ENCODE measurements around the gene GAS6. TPM values are rescaled to one million over a fixed set of nuclear protein-coding genes. Genes with fewer than 3 reads are reported as not detected.
"Not testable (repeated sequence)": the region's sequence is repeated elsewhere in the genome, so short reads cannot be mapped to it uniquely, and the experiment has no call there.

Gene GAS6
- total and polyA plus RNA-seq, 7 experiments from 2014 or later: 0.38 to 5.5 (median 3.0) TPM; not detected in 1

DNA sequence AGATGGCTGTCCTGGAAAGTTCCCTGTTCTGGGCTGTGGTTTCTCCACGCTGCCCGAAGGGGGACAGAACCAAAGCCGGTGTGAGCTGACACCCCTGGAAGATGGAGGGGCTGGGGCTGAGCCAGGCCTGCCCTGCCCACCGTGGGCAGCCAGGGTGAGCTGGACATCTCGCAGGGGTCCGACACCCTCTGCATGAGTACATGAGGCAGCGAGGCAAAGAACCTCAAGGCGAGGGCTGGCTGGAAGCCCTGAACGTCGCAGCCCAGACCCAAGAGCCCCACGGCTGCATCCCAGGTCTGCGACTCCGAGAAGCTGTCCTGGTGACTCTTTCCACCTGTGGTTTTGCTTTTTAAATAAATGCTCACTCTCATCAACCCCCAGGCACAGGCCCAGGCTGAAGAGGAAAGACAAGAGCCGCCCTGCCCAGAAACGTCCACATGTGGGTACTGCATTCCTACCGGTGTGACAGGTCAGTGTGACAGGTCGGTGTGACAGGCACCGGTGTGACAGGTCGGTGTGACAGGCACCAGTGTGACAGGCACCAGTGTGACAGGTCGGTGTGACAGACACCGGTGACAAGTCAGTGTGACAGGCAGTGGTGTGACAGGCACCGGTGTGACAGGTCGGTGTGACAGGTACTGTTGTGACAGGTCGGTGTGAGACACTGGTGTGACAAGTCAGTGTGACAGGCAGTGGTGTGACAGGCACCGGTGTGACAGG, 30.6 kb downstream of the GAS6 start:
- ChIA-PET CTCF (no interaction called here), POLR2A (no interaction called here)
- no peak for ATAC-seq
- H3K36me3 Mint-ChIP-seq: no peaks in the 10 kb centered on the region
- Histone ChIP-seq H3K4me3 (ENCODE audit: low read length) (no peak overlapping the region), H3K4me1 (ENCODE audit: control insufficient read depth in 2 of 2, insufficient read depth in 2 of 2, low read length in 2 of 2) (no peaks in the 10 kb centered on the region), H3K9me3 (ENCODE audit: control insufficient read depth in 2 of 3, low read length in 3 of 3) (no peaks in the 10 kb centered on the region), H3K27me3 (ENCODE audit: control insufficient read depth in 2 of 2, insufficient read depth in 2 of 2, low read length in 2 of 2) (no peaks in the 10 kb centered on the region), H3K27ac (ENCODE audit: low read depth, low read length) (no peak overlapping the region), H3K36me3 (ENCODE audit: control insufficient read depth in 2 of 3, insufficient read depth in 3 of 3, low read length in 3 of 3) (no peaks in the 10 kb centered on the region)
- no peak overlapping the region for H3K27ac Mint-ChIP-seq
- intact Hi-C loops (cut with micrococcal nuclease): no loop called here
- no peak overlapping the region for H3K4me3 Mint-ChIP-seq
- DNase-seq: no peak
- H3K27me3 Mint-ChIP-seq: no peaks in the 10 kb centered on the region
- no peaks in the 10 kb centered on the region for H3K9me3 Mint-ChIP-seq
- H3K4me1 Mint-ChIP-seq: peaks cover 0 to 13% (median 0%) of the 10 kb centered on the region in 7 donors

DNA sequence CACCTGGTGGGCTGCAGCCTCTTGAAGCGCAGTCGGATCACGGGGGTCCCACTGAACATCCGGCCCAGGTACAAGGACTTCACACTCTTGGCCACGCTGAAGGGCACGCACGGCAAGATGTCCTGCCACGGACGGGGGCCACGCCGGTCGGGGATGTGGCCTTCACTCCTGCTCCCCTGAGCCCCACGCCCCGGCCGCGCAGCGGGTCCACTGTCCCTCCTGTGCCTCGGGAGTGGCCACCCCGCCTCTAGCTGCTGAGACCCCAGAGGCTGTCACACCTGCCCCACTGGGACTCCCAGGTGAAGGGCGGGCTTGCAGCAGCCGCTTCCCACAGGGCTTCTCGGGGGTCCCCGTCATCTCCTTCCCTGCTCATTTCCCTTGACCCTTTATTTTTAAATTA, 31.2 kb downstream of the GAS6 start:
- ChIA-PET CTCF (no interaction called here), POLR2A (no interaction called here)
- H3K27me3 Mint-ChIP-seq: no peaks in the 10 kb centered on the region
- Histone ChIP-seq H3K4me1 (ENCODE audit: control insufficient read depth in 2 of 2, insufficient read depth in 2 of 2, low read length in 2 of 2) (no peaks in the 10 kb centered on the region), H3K27ac (ENCODE audit: low read depth, low read length) (no peak overlapping the region), H3K4me3 (ENCODE audit: low read length) (no peak overlapping the region), H3K27me3 (ENCODE audit: control insufficient read depth in 2 of 2, insufficient read depth in 2 of 2, low read length in 2 of 2) (no peaks in the 10 kb centered on the region), H3K9me3 (ENCODE audit: control insufficient read depth in 2 of 3, low read length in 3 of 3) (no peaks in the 10 kb centered on the region), H3K36me3 (ENCODE audit: control insufficient read depth in 2 of 3, insufficient read depth in 3 of 3, low read length in 3 of 3) (no peaks in the 10 kb centered on the region)
- no peak overlapping the region for H3K27ac Mint-ChIP-seq
- no peak for ATAC-seq
- no peak for DNase-seq
- no peaks in the 10 kb centered on the region for H3K9me3 Mint-ChIP-seq
- intact Hi-C loops (cut with micrococcal nuclease): no loop called here
- peaks cover 0 to 2% (median 0%) of the 10 kb centered on the region in 5 donors for H3K36me3 Mint-ChIP-seq
- peaks cover 0 to 11% (median 0%) of the 10 kb centered on the region in 7 donors for H3K4me1 Mint-ChIP-seq
- H3K4me3 Mint-ChIP-seq: no peak overlapping the region

DNA sequence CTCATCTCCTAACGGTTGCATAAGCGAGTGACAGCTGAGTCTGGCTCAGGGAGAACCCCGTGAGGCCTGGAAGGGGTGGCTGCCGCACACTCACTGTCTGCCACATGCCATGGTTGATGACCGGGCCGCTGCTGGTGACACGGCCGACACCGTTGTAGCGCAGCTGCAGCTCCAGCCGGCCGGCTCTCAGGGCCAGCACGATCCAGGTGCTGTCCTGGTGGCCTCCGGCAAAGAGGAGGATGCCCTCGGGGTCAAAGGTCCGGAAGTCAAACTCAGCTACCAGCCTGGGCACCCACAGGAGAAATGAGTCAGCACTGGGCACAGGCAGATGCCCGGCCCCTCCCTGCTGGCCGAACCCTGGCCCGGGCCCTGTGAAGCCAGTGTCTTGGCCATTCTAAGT, 31.7 kb downstream of the GAS6 start:
- peaks cover 0 to 7% (median 0%) of the 10 kb centered on the region in 7 donors for H3K4me1 Mint-ChIP-seq
- H3K4me3 Mint-ChIP-seq: no peak overlapping the region
- H3K9me3 ChIP-seq (ENCODE audit: control insufficient read depth in 2 of 3, low read length in 3 of 3): no peaks in the 10 kb centered on the region
- no peaks in the 10 kb centered on the region for H3K27me3 ChIP-seq (ENCODE audit: control insufficient read depth in 2 of 2, insufficient read depth in 2 of 2, low read length in 2 of 2)
- intact Hi-C loops (cut with micrococcal nuclease): no loop called here
- ChIA-PET POLR2A (no interaction called here), CTCF (no interaction called here)
- H3K9me3 Mint-ChIP-seq: no peaks in the 10 kb centered on the region
- no peak overlapping the region for H3K27ac ChIP-seq (ENCODE audit: low read depth, low read length)
- H3K36me3 ChIP-seq (ENCODE audit: control insufficient read depth in 2 of 3, insufficient read depth in 3 of 3, low read length in 3 of 3): peaks cover 0 to 4% (median 0%) of the 10 kb centered on the region in 3 experiments
- ATAC-seq (no peak), DNase-seq (no peak)
- no peak overlapping the region for H3K27ac Mint-ChIP-seq
- peaks cover 0 to 6% (median 0%) of the 10 kb centered on the region in 5 donors for H3K36me3 Mint-ChIP-seq
- H3K27me3 Mint-ChIP-seq: no peaks in the 10 kb centered on the region
- H3K4me1 ChIP-seq (ENCODE audit: control insufficient read depth in 2 of 2, insufficient read depth in 2 of 2, low read length in 2 of 2): no peaks in the 10 kb centered on the region
- no peak overlapping the region for H3K4me3 ChIP-seq (ENCODE audit: low read length)

GRCh38 chr13:113831061-113831460, 32.8 kb downstream of the GAS6 start:
- Mint-ChIP-seq H3K27ac (no peak overlapping the region), H3K4me1 (peaks cover 0 to 2% (median 0%) of the 10 kb centered on the region in 7 donors), H3K36me3 (peaks cover 0 to 10% (median 0%) of the 10 kb centered on the region in 5 donors), H3K27me3 (no peaks in the 10 kb centered on the region), H3K9me3 (no peaks in the 10 kb centered on the region), H3K4me3 (no peak overlapping the region)
- ChIA-PET POLR2A (no interaction called here), CTCF (no interaction called here)
- H3K4me3 ChIP-seq (ENCODE audit: low read length): no peak overlapping the region
- H3K9me3 ChIP-seq (ENCODE audit: control insufficient read depth in 2 of 3, low read length in 3 of 3): no peaks in the 10 kb centered on the region
- intact Hi-C loops (cut with micrococcal nuclease): no loop called here
- H3K27me3 ChIP-seq (ENCODE audit: control insufficient read depth in 2 of 2, insufficient read depth in 2 of 2, low read length in 2 of 2): no peaks in the 10 kb centered on the region
- peaks cover 0 to 7% (median 0%) of the 10 kb centered on the region in 3 experiments for H3K36me3 ChIP-seq (ENCODE audit: control insufficient read depth in 2 of 3, insufficient read depth in 3 of 3, low read length in 3 of 3)
- ATAC-seq (no peak), DNase-seq (no peak)
- no peak overlapping the region for H3K27ac ChIP-seq (ENCODE audit: low read depth, low read length)
- no peaks in the 10 kb centered on the region for H3K4me1 ChIP-seq (ENCODE audit: control insufficient read depth in 2 of 2, insufficient read depth in 2 of 2, low read length in 2 of 2)

DNA sequence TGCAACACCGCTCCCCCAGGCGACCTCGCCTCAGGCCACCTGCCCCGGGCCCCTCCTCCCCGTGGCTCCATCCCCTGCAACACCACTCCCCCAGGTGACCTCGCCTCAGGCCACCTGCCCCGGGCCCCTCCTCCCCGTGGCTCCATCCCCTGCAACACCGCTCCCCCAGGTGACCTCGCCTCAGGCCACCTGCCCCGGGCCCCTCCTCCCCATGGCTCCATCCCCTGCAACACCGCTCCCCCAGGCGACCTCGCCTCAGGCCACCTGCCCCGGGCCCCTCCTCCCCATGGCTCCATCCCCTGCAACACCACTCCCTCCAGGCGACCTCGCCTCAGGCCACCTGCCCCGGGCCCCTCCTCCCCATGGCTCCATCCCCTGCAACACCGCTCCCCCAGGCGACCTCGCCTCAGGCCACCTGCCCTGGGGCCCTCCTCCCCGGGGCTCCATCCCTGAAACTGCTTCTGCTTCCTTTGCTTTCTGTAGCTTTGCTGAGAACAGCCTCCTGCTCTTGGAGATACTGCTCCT, 33.4 kb downstream of the GAS6 start:
- peaks cover 0 to 12% (median 2%) of the 10 kb centered on the region in 5 donors for H3K36me3 Mint-ChIP-seq
- H3K9me3 Mint-ChIP-seq; H3K4me1 Mint-ChIP-seq; ATAC-seq; H3K27ac ChIP-seq (ENCODE audit: low read depth, low read length); H3K27me3 ChIP-seq (ENCODE audit: control insufficient read depth in 2 of 2, insufficient read depth in 2 of 2, low read length in 2 of 2); H3K36me3 ChIP-seq (ENCODE audit: control insufficient read depth in 2 of 3, insufficient read depth in 3 of 3, low read length in 3 of 3); H3K27ac Mint-ChIP-seq; H3K4me3 Mint-ChIP-seq; H3K27me3 Mint-ChIP-seq; DNase-seq; POLR2A ChIA-PET; H3K4me3 ChIP-seq (ENCODE audit: low read length); intact Hi-C loops (cut with micrococcal nuclease); CTCF ChIA-PET; H3K9me3 ChIP-seq (ENCODE audit: control insufficient read depth in 2 of 3, low read length in 3 of 3); H3K4me1 ChIP-seq (ENCODE audit: control insufficient read depth in 2 of 2, insufficient read depth in 2 of 2, low read length in 2 of 2): not testable (repeated sequence)

GRCh38 chr13:113828282-113828825, 35.5 kb downstream of the GAS6 start:
- no peaks in the 10 kb centered on the region for H3K9me3 Mint-ChIP-seq
- no peak overlapping the region for H3K27ac ChIP-seq (ENCODE audit: low read depth, low read length)
- H3K36me3 Mint-ChIP-seq: peaks cover 0 to 14% (median 4%) of the 10 kb centered on the region in 5 donors
- H3K4me1 Mint-ChIP-seq: peaks cover 0 to 4% (median 0%) of the 10 kb centered on the region in 7 donors
- H3K27ac Mint-ChIP-seq: no peak overlapping the region
- H3K9me3 ChIP-seq (ENCODE audit: control insufficient read depth in 2 of 3, low read length in 3 of 3): no peaks in the 10 kb centered on the region
- intact Hi-C loops (cut with micrococcal nuclease): no loop called here
- CTCF ChIA-PET: no interaction called here
- no peak for DNase-seq
- ATAC-seq: no peak
- H3K27me3 ChIP-seq (ENCODE audit: control insufficient read depth in 2 of 2, insufficient read depth in 2 of 2, low read length in 2 of 2): no peaks in the 10 kb centered on the region
- POLR2A ChIA-PET: no interaction called here
- H3K4me3 ChIP-seq (ENCODE audit: low read length): no peak overlapping the region
- peaks cover 0 to 7% (median 0%) of the 10 kb centered on the region in 3 experiments for H3K36me3 ChIP-seq (ENCODE audit: control insufficient read depth in 2 of 3, insufficient read depth in 3 of 3, low read length in 3 of 3)
- H3K4me1 ChIP-seq (ENCODE audit: control insufficient read depth in 2 of 2, insufficient read depth in 2 of 2, low read length in 2 of 2): no peaks in the 10 kb centered on the region
- H3K27me3 Mint-ChIP-seq: no peaks in the 10 kb centered on the region
- H3K4me3 Mint-ChIP-seq: no peak overlapping the region

DNA sequence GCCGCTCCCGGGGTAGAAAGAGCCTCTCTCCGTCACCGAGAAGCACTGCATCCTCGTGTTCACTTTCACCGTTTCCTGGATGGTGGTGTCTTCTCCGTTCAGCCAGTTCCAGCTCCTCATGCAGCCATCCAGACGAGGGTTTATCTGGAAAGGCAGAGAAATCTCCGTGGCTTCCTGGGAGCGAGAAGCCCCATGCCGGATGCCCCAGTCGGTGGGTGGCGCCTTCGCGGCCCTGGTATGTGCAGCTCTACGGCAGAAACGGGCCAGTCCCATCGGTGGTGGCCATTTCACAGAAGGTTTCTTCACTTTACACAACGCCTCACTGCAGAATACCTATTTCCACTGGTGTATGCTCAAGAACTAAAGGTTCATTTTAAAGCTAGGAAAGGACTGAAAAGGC, 36.9 kb downstream of the GAS6 start:
- no peak overlapping the region for H3K4me3 ChIP-seq (ENCODE audit: low read length)
- intact Hi-C loops (cut with micrococcal nuclease): no loop called here
- H3K36me3 ChIP-seq (ENCODE audit: control insufficient read depth in 2 of 3, insufficient read depth in 3 of 3, low read length in 3 of 3): peaks cover 0 to 7% (median 0%) of the 10 kb centered on the region in 3 experiments
- no peaks in the 10 kb centered on the region for H3K27me3 Mint-ChIP-seq
- POLR2A ChIA-PET: no interaction called here
- H3K4me1 ChIP-seq (ENCODE audit: control insufficient read depth in 2 of 2, insufficient read depth in 2 of 2, low read length in 2 of 2): no peaks in the 10 kb centered on the region
- no peaks in the 10 kb centered on the region for H3K9me3 ChIP-seq (ENCODE audit: control insufficient read depth in 2 of 3, low read length in 3 of 3)
- DNase-seq: no peak
- no peak overlapping the region for H3K27ac ChIP-seq (ENCODE audit: low read depth, low read length)
- no peak overlapping the region for H3K4me3 Mint-ChIP-seq
- CTCF ChIA-PET: no interaction called here
- no peak for ATAC-seq
- H3K27ac Mint-ChIP-seq: no peak overlapping the region
- H3K4me1 Mint-ChIP-seq: peaks cover 0 to 4% (median 0%) of the 10 kb centered on the region in 7 donors
- peaks cover 0 to 14% (median 4%) of the 10 kb centered on the region in 5 donors for H3K36me3 Mint-ChIP-seq
- no peaks in the 10 kb centered on the region for H3K27me3 ChIP-seq (ENCODE audit: control insufficient read depth in 2 of 2, insufficient read depth in 2 of 2, low read length in 2 of 2)
- no peaks in the 10 kb centered on the region for H3K9me3 Mint-ChIP-seq

Measured in naive thymus-derived CD4-positive, alpha-beta T cell (primary cell).